GM12865 (cell line): ENCODE data around the gene PEX6.

ENCODE experiments used
- DNase-seq: peaks from one replicate; pipeline ENCODE4 v3.0.0; 2010; ENCODE audit warnings: low read depth
- H3K4me3 ChIP-seq: 2 replicates; pipeline ENCODE4 v1.5.1; 2011; ENCODE audit warnings: mild to moderate bottlenecking, low read depth, low read length, control low read depth
- CTCF ChIP-seq: IDR thresholded peaks from 2 replicates; pipeline ENCODE4 v1.5.1; 2011; ENCODE audit warnings: low read length, control low read depth, low read depth, inconsistent platforms; ENCODE audit not compliant: insufficient read depth; ENCODE audit errors: missing control alignments

The PEX6 gene

GRCh38 chr6:42984924-42985475, 6.0 kb upstream of the PEX6 start:
- no peak for TF ChIP-seq CTCF
- peak; percentile 30 for DNase-seq
- H3K4me3 ChIP-seq = peak overlapping the region; percentile 95

- TF ChIP-seq CTCF = no peak
- peak; percentile 99 for DNase-seq
- H3K4me3 ChIP-seq = peak within 1 kb of the TSS; percentile 95
Observed at GRCh38 chr6:42984001-42984923, 5.3 kb upstream of the PEX6 start, which contains the start of gene PPP2R5D. PPP2R5D (plus strand) TSS chr6:42984570; CDS start chr6:42984678, 108 bp downstream.

GRCh38 chr6:42981836-42982235, 2.9 kb upstream of the PEX6 start:
- H3K4me3 ChIP-seq = no peak overlapping the region
- no peak for TF ChIP-seq CTCF
- no peak for DNase-seq

GRCh38 chr6:42979523-42980177, 669 bp upstream of the PEX6 start:
- TF ChIP-seq CTCF = no peak
- DNase-seq = no peak
- H3K4me3 ChIP-seq = peak overlapping the region; percentile 85

- H3K4me3 ChIP-seq = peak overlapping the region; percentile 85
- TF ChIP-seq CTCF = no peak
- peak; percentile 21 for DNase-seq
Observed at GRCh38 chr6:42978487-42978838, 518 bp downstream of the PEX6 start.

- H3K4me3 ChIP-seq = no peak overlapping the region
- DNase-seq = no peak
- TF ChIP-seq CTCF = no peak
Observed at GRCh38 chr6:42974919-42975505, 4.0 kb downstream of the PEX6 start.
